ENCODE results near the gene ADCY9.
"Not testable (repeated sequence)": the region's sequence is repeated elsewhere in the genome, so short reads cannot be mapped to it uniquely, and the experiment has no call there.

ADCY9 gene

GRCh38 chr16:4092547-4093265 lies 23.5 kb downstream of the ADCY9 start:
- DNase-seq = no peak

GRCh38 chr16:4091240-4092012 lies 24.8 kb downstream of the ADCY9 start:
- no peak for DNase-seq

GRCh38 chr16:4090351-4090851 lies 25.8 kb downstream of the ADCY9 start:
- DNase-seq = no peak

- no peak for DNase-seq
Measured at GRCh38 chr16:4089811-4090301, 26.4 kb downstream of the ADCY9 start.

- no peak for DNase-seq
Measured at GRCh38 chr16:4089251-4089810, 26.9 kb downstream of the ADCY9 start.

- no peak for DNase-seq
Measured at GRCh38 chr16:4087990-4088577, 28.2 kb downstream of the ADCY9 start.

- DNase-seq = no peak
Measured at GRCh38 chr16:4087099-4087885, 28.9 kb downstream of the ADCY9 start.

- DNase-seq = no peak
Measured at GRCh38 chr16:4086153-4086552, 30.1 kb downstream of the ADCY9 start.

- DNase-seq = no peak
Measured at GRCh38 chr16:4085405-4085970, 30.8 kb downstream of the ADCY9 start.

- DNase-seq = no peak
Measured at GRCh38 chr16:4083347-4083870, 32.8 kb downstream of the ADCY9 start.

- no peak for DNase-seq
Measured at GRCh38 chr16:4082474-4083044, 33.7 kb downstream of the ADCY9 start.

- DNase-seq = peak; percentile 34 to 45
Measured at GRCh38 chr16:4081521-4082021, 34.7 kb downstream of the ADCY9 start.

GRCh38 chr16:4081047-4081446 lies 35.2 kb downstream of the ADCY9 start:
- DNase-seq = no peak

- no peak for DNase-seq
Measured at GRCh38 chr16:4077174-4077649, 39.0 kb downstream of the ADCY9 start.

GRCh38 chr16:4075534-4075933 lies 40.7 kb downstream of the ADCY9 start:
- no peak for DNase-seq

- DNase-seq = not testable (repeated sequence)
Measured at GRCh38 chr16:4073150-4073549, 43.1 kb downstream of the ADCY9 start.

GRCh38 chr16:4071686-4072561 lies 44.3 kb downstream of the ADCY9 start:
- DNase-seq = no peak

- DNase-seq = no peak
Measured at GRCh38 chr16:4070936-4071335, 45.3 kb downstream of the ADCY9 start.

- no peak for DNase-seq
Measured at GRCh38 chr16:4067262-4068001, 48.8 kb downstream of the ADCY9 start.
